HS-5 (cell line): ENCODE data around the gene TLR2.
"Not testable (repeated sequence)": the region's sequence is repeated elsewhere in the genome, so short reads cannot be mapped to it uniquely, and the experiment has no call there.

Source experiments
- DNase-seq: peaks from one replicate; pipeline ENCODE4 v3.0.0-alpha.2; 2012; ENCODE audit warnings: low read depth

TLR2 gene

DNA sequence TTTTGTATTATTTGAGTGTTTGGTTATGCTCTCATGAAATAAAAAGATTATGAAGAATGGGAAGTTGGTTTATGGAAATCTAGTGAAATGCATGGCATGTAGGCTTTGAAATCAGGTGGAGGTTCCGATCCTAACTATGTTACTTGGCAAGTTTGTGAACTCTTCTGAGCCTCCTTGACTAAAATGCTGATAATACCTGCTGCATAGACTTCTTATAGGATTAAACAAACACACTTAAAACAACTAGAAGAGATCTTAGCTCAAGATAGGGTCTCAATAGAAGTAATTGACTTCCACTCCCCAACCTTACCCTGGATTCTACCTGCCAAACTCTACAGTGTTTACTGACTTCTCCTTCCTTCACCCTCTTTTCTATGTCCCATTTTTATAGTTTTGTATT lies 22.2 kb upstream of the TLR2 start:
- DNase-seq, result no peak

DNA sequence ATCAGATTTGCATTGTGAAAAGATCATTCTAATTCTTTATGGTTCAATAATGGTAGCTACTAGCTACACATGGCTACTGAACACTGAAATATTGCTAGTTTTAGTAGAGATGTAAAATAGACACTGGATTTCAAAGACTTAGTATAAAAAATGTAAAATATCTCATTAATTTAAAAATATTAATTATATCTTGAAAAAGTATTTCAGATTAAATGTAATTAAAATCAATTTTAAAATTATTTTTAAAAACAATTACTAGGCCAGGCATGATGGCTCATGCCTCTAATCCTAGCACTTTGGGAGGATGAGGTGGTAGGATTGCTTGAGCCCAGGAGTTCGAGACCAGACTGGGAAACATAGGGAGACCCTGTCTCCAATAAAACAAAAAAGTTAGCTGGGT lies 20.4 kb upstream of the TLR2 start:
- DNase-seq, result no peak

DNA sequence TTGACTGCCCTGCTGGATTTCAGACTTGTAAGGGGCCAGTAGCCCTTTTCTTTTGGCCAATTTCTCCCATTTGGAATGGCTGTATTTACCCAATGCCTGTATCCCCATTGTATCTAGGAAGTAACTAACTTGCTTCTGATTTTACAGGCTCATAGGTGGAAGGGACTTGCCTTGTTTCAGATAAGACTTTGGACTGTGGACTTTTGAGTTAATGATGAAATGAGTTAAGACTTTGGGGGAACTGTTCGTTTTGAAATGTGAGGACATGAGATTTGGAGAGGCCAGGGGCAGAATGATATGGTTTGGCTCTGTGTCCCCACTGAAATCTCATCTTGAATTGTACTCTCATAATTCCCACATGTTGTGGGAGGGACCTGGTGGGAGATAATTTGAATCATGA lies 17.6 kb upstream of the TLR2 start:
- not testable (repeated sequence) for DNase-seq

DNA sequence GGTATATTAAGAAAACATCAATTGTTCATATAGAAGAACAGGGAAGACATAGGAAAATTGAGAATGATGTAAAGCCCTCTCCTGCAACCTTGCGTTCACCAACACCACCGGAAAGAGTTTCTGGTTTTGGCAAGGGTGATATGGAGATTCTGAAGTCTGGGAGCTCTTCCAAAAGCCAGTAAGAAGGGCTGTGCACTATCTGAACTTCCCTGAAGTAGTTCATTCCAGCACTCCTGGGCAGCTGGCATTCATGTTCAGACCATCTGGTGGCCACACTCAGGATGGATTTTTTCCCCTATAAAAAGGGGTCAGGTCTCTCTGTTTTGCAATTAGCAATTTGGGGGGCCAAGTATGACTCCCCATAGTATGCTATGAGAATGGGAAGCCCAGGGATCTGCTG lies 15.4 kb upstream of the TLR2 start:
- DNase-seq, result no peak

DNA sequence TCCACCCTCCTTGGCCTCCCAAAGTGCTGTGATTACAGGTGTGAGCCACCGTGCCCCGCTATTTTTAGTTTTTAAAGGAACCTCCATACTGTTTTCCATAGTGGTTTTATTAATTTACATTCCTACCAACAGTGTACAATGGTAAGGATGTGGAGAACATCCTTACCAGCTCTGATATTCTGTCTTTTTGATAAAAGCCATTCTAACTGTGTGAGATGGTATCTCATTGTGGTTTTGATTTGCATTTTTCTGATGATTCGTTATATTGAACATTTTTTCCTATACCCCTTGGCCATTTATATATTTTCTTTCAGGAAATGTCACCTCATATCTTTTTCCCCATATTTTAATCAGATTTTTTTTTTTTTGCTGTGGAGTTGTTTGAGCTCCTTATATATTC lies 14.2 kb upstream of the TLR2 start:
- DNase-seq, result no peak

DNA sequence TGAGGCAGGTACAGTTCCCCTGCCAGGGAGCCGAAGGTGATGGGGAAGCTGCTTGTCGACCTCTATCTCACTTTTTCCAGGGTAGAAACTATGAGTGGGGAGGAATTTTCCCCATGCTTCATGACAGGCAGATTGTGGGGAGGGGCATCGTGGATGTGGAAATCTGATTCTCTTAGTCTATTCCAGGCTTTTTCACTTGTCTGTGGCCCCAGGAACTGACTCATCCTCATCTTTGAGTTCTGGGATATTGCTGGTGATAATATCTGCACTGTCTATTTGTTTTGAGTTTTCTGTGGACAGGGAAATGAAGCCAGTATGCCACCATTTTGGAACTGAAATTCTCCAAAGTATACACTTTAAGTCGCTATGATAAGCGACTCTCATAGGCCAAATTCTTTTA lies 7.6 kb upstream of the TLR2 start:
- no peak for DNase-seq

DNA sequence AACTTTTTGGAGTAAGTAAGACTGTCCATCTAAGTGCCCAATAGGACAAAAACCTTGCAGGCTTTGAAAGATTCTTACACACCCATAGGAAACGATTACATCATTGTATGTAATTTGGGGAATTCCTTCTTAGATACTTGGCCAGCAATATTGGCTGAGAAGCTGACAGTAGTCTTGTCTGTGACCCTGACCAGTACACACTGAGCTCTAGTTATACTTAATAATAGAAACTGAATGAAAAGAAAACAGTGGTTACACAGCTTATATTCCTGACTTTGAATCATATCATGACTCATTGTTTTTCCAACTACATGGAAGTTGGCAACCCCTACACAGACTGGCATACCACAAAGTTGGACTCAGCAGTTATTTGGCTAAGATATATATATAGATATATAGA lies 7.1 kb upstream of the TLR2 start:
- peak; percentile 72 for DNase-seq

DNA sequence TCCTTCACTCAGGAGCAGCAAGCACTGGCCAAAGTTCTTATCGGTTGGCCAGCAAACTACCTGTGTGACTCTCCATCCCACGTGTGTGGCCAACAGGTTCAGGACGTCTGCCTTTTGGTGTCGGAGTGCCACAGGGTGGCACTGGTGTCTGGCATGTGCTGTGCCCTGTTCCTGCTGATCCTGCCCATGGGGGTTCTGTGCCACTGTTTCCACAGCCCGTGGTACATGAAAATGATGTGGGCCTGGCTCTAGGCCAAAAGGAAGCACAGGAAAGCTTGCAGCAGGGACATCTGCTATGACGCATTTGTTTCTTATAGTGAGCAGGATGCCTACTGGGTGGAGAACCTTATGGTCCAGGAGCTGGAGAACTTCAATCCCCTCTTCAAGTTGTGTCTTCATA lies 4.6 kb upstream of the TLR2 start:
- DNase-seq, result no peak

DNA sequence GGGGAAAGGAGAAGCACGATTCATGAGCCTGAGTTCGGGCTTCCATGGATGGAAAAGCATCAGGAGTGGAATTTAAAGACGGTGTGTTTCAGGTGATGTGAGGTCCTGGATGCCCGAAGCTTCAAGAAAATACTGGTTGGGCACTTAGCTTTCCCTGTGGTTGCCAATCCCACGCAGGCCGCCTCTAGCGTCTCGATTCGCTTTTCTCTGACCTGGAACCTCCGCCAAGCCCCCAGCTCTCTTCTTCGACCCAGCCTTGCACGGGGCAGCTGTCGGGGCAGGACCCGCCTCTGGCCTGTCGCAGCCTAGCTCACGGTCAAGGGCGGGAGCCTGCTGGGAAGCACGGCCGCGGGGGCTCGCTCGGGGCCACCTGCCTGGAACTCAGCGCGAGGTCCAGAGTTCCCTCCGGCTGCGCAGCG lies 308 bp upstream of the TLR2 start:
- no peak for DNase-seq

DNA sequence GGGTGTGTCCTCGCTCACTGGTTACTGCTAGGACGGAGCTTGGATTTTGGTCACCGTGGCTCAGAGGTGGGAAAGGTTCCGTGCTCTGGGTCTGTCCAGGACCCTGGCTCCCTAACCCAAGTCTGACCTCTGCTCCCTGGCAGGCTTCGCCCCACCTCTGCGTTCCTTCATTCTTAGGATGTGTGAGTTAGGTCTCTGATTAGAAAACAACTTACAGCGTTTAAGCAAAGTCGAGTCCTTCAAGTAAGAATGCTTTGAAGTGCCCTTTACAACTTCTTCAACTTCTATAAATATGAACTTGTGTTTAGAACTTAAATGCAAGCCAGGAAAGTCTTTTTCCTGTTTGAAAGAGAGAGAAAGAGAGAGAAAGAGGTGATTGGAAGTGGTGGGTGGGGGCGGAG lies 891 bp downstream of the TLR2 start:
- no peak for DNase-seq

DNA sequence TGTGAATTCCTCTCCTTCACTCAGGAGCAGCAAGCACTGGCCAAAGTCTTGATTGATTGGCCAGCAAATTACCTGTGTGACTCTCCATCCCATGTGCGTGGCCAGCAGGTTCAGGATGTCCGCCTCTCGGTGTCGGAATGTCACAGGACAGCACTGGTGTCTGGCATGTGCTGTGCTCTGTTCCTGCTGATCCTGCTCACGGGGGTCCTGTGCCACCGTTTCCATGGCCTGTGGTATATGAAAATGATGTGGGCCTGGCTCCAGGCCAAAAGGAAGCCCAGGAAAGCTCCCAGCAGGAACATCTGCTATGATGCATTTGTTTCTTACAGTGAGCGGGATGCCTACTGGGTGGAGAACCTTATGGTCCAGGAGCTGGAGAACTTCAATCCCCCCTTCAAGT lies 20.4 kb downstream of the TLR2 start:
- DNase-seq, result no peak

DNA sequence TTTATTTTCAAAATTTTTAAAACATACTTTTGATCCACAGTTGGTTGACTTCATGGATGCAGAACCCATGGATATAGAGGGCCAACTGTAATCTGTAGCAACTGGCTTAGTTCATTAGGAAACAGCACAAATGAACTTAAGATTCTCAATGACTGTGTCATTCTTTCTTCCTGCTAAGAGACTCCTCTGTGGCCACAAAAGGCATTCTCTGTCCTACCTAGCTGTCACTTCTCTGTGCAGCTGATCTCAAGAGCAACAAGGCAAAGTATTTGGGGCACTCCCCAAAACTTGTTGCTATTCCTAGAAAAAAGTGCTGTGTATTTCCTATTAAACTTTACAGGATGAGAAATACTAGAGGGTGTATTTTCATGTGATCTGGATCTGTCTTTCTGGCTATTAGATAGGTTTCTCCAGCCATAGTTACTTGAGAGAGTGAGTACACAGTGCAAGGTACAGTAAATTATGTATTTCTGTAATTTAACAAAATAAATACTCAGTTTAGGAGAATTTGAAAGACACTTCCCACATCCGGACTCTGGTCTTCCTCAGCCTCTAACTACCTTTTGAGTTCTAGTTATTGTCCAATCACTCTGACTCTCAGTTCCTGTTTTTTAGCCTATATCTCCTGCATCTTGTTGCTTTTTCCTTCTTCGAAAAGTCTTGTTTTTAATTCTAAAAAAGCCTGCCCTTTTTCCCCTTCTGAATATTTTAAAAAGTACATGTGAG lies 21.8 kb downstream of the TLR2 start:
- DNase-seq, result no peak

DNA sequence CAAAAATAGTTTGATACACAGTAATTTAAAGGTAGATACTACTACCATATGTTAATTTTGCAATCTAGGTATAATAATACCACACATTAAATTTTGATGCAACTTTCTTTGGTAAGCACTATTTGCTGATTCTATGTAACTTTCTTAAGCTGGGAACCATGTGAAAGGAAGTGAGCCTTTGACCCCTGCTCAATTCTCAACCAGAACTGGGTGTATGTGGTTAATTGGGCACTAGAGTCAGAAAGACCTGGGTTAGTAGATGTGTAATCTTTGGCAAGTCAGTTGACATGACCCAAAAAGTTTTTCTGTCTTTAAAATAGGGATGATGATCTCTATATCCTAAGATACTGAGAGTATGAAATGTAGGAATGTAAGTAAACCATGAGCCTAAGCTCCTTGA lies 22.4 kb downstream of the TLR2 start:
- DNase-seq, result no peak

DNA sequence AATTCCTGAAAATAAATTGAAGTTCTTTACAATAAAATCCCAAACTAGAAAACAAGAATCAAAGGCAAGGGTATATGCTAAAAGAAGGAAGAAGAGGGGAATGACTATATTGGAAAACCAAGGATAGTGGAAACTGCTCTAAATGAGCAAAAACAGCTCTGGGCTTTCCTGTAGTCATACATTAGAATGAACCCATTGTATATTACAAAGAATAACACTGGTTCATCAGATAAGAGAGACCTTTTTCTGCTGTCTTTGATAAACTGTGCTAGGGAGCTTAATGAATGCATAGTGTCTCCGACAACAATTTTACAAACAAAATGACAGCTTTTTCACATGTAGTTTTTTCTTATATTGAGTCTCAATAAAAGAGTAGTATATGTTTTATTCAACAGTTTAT lies 26.6 kb downstream of the TLR2 start:
- DNase-seq, result no peak

DNA sequence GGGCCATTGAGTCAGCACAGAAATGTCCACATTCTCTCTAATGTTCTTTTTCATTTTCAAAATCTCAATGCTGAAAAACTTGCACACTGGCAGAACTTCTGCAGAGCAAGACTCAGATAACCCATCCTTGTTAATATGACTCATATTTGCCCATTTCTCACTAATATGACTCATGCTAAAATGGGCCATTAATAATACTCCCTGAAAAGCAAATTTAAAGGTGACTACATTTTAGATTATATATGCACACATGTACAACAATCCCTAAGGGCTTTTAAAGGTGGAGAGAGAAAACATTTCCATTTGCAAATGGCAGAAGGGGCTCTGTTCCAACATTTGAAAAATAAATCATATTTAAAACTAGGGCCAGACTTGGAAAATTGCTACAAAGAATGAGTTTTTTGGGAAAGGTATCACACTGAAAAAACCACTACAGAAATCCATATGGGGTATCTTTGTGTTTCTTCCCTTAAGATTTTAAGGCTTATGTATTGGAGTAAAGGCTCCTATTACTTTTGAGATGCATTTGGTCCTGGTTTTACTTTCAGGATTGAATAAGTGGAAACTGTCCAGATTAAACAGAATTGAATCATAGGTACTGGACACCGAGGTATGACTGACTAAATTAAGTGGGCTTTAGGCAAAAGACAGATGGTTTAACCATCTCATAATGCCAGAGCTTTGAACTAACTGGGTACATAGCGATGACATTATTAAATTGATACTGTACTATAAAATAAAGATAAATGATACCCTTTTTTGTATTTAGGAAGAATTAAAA lies 30.0 kb downstream of the TLR2 start:
- DNase-seq, result no peak

DNA sequence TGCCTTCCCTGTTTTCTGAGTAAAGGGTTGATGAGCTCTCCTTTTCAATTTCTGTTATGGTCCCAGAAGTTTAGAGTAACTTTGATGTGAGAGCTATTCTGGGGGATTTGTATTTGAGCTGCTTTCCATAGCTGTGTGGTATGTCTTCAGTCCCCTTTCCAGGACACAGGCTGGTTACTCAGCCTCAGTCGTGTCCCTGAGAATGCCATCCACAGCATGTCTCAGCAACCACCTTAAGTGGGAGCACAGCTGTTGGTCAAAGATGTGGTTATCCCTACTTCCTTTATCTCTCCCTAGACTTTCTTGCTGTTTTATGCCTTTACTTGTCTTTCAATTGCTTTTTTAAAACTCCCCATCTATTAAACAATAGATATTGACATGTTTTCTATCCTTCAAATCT lies 38.0 kb downstream of the TLR2 start:
- DNase-seq, result no peak

DNA sequence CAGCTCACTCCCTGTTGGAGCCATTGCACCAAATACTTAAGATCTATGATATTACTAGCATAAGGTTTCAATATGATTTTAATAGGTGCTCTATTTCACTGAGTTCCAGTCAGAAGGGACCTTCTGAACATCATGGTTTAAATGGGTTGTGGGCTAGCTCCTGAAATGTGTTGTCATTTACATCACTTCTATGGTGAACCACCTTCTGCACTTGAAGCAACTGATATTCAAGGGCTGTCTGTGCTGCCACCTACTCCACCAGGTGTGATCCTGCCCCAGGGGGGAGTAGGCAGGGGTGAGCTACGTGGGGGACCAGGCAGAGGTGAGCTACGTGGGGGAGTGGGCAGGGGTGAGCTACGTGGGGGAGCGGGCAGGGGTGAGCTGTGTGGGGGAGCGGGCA lies 40.5 kb downstream of the TLR2 start:
- DNase-seq, result no peak

DNA sequence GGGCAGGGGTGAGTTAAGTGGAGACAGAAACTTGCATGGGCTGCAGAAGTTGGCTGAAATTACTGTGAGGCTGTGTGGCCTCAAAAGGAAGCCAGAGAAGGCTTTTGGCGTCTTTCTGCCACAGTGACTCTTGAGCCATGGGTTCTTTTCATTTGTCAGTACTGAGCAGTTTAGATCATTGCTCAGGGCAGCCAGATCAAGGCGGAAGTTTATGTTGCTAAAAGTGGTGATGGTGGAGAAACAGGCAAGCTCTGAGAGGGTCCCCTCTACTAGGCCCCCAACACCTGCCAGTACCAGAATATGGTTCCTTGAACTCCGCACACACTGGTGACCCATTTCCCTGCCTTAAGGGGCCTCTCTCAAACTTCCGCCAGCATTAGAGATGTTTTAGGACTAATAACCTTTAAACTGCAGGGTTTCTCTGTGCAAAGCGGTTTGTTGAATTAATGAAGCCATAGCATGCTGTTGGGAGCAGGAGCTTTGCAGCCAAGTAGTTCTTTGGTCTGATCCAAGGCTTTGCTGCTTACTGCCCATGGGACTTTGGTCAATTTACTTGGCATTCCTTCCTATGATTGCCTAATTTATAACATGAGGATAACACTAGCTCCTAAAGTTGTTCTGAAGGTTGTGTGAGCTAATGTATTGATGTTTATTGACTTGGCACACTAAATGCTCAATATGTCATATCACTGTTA lies 41.2 kb downstream of the TLR2 start:
- DNase-seq, result no peak

DNA sequence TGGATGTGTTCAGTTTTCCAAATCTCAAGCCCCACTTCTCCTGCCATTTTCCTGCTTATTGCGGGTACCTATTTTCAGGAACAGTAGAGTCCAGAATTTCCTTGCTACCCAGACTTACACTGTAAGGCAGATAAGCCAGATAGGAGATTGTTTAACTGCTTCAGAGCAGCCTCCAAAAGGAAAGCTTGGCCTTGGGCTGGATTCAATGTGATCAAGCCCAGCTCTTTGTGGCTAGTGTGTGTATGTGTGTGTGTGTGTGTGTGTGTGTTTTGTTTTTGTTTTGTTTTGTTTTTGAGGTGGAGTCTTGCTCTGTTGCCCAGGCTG lies 41.7 kb downstream of the TLR2 start:
- no peak for DNase-seq

DNA sequence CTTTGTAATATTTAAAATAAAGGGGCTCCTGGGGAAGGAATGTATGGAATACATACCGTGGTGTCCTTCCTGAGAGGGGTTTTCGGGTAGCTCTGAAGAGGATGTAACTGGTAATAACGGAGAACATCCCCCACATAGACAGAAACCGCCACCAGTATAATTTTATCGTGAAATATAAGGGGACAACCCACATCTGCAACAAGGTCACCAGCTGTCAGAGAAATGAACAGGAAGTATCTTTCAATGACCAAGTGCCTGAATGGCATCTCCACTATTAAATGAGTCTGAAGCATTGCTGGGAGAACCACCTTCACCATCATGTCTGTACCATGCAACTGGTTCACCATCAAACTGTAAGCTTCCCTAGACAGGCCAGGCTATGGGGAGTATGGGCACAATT lies 44.1 kb downstream of the TLR2 start:
- no peak for DNase-seq

DNA sequence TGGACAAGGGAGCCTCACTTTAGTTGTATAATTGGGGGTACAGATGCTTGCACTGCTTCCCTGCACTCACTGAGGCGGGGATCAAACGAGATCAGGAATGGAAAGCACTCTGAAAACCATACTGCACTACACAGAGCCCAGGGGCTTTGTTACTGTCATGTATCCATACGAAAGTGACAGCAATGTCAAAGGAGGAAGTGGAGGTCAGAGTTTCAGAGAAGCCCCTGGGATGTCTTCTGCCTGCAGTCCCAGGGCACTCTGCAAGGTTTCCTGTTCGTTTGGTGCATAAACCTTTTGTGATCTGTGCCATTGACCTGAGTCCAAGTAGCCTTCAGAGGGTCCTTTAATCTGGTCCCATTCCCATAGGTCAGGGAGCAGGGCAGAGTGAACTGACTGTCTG lies 44.6 kb downstream of the TLR2 start:
- DNase-seq, result no peak

DNA sequence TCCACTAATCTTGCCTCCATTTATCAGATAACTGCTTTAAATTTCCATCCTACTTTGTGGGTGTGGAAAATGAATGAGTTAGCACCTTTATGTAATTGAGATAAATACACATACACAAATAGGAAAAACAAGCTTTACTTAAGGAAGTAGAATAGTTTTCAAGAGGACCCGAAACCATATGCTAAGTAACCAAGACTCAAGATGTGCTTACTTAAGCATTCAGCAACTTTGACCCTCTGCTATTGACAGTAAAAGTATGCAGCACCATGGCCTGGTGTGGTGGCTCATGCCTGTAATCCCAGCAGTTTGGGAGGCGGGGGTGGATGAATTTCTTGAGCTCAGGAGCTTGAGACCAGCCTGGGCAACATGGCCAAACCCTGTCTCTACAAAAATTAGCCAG lies 45.8 kb downstream of the TLR2 start:
- DNase-seq, result no peak

DNA sequence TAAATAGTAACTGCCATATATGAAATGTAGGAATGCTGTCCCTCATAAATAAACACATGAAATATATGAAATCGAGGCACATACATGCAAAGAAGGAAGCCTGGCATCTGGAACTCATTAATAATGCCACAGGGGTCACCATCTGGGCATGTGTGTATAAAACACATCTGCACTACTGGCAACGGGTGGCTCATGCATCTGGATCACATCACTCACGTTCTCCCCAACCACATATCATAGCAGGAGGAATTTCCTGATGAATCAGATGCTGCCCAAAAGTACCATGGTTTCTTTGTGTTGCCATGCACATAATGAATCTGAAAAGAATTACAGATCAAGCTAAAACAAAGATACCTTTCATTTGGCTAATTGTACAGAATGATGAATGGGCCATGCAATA lies 47.2 kb downstream of the TLR2 start:
- DNase-seq, result peak; percentile 87
